GM21786 (cell line): ENCODE results near the gene RECQL5.
"Not testable (repeated sequence)": the region's sequence is repeated elsewhere in the genome, so short reads cannot be mapped to it uniquely, and the experiment has no call there.

Experiments
- ATAC-seq: cut with Tn5 transposase; IDR thresholded peaks from one replicate; pipeline ENCODE4 v1.9.1; 2021; ENCODE audit not compliant: unreplicated experiment

Gene RECQL5

GRCh38 chr17:75595284-75595919, 71.6 kb downstream of the RECQL5 start:
- no peak for ATAC-seq

GRCh38 chr17:75594499-75595283, 72.3 kb downstream of the RECQL5 start:
- ATAC-seq, result no peak

GRCh38 chr17:75593430-75593829, 73.5 kb downstream of the RECQL5 start:
- not testable (repeated sequence) for ATAC-seq

- ATAC-seq, result no peak
These were observed 74.5 kb downstream of the RECQL5 start for GRCh38 chr17:75592348-75593020.

- no peak for ATAC-seq
These were observed 75.1 kb downstream of the RECQL5 start for GRCh38 chr17:75591722-75592302.

- no peak for ATAC-seq
These were observed 75.9 kb downstream of the RECQL5 start for GRCh38 chr17:75590849-75591721.

GRCh38 chr17:75590314-75590761, 76.6 kb downstream of the RECQL5 start:
- ATAC-seq, result no peak

- no peak for ATAC-seq
These were observed 77.0 kb downstream of the RECQL5 start for GRCh38 chr17:75589919-75590303.

GRCh38 chr17:75589012-75589918, 77.7 kb downstream of the RECQL5 start:
- ATAC-seq, result peak; percentile 68

GRCh38 chr17:75588596-75589011, 78.3 kb downstream of the RECQL5 start:
- ATAC-seq, result peak; percentile 4

GRCh38 chr17:75587675-75588595, 79.0 kb downstream of the RECQL5 start, which contains the start of gene MYO15B:
TSS of gene MYO15B (plus strand) at chr17:75587800. CDS start at chr17:75588058, 258 bp downstream.
- ATAC-seq, result no peak

GRCh38 chr17:75584849-75585175, 82.1 kb downstream of the RECQL5 start:
- ATAC-seq, result no peak

GRCh38 chr17:75583197-75583596, 83.8 kb downstream of the RECQL5 start:
- ATAC-seq, result not testable (repeated sequence)

- ATAC-seq, result not testable (repeated sequence)
These were observed 85.7 kb downstream of the RECQL5 start for GRCh38 chr17:75581121-75581725.
